CD14-positive monocyte (primary cell): ENCODE measurements around the gene CXCR3. TPM values are rescaled to one million over a fixed set of nuclear protein-coding genes. Genes with fewer than 3 reads are reported as not detected.
"Not testable (repeated sequence)": the region's sequence is repeated elsewhere in the genome, so short reads cannot be mapped to it uniquely, and the experiment has no call there.

ENCODE experiments used
- DNase-seq, 3 donors: peaks; one replicate each; pipeline ENCODE4 v3.0.0-alpha.2; 2011 to 2022
- H2AFZ ChIP-seq: 2 replicates; pipeline ENCODE4 v1.6.0; 2012; ENCODE audit warnings: mild to moderate bottlenecking, low read depth, low read length, inconsistent platforms; ENCODE audit not compliant: insufficient read depth, poor library complexity, severe bottlenecking
- H3K27ac ChIP-seq, 2 donors: 1 replicate in 1 of 2; 2 replicates in 1 of 2; pipeline ENCODE4 v1.5.1; 2012 to 2013; ENCODE audit warnings: low read length in 2 of 2, control low read depth in 1 of 2, inconsistent platforms in 1 of 2, low read depth in 1 of 2, mild to moderate bottlenecking in 1 of 2
- H3K27me3 ChIP-seq, 2 donors: one replicate each; pipeline versions ENCODE4 v1.6.0 to v1.6.1; 2011 to 2013; ENCODE audit warnings: low read length in 2 of 2; ENCODE audit not compliant: control insufficient read depth in 2 of 2, insufficient read depth in 2 of 2
- H3K36me3 ChIP-seq, 2 donors: replicated peaks in 1 of 2; 1 replicate in 1 of 2; 2 replicates in 1 of 2; pipeline versions ENCODE4 v1.5.1 to v1.6.1; 2012 to 2013; ENCODE audit warnings: low read length in 2 of 2, control low read depth in 1 of 2, inconsistent platforms in 1 of 2, mild to moderate bottlenecking in 1 of 2; ENCODE audit not compliant: insufficient read depth in 2 of 2, control insufficient read depth in 1 of 2
- H3K4me1 ChIP-seq, 2 donors: 1 replicate in 1 of 2; 2 replicates in 1 of 2; pipeline versions ENCODE4 v1.5.1 to v1.6.1; 2012 to 2013; ENCODE audit warnings: low read length in 2 of 2, control low read depth in 1 of 2, inconsistent platforms in 1 of 2, mild to moderate bottlenecking in 1 of 2, moderate library complexity in 1 of 2; ENCODE audit not compliant: insufficient read depth in 2 of 2, control insufficient read depth in 1 of 2
- H3K4me2 ChIP-seq: replicated peaks from 2 replicates; pipeline ENCODE3; 2012; ENCODE audit warnings: low read length, moderate library complexity, mild to moderate bottlenecking; ENCODE audit not compliant: poor library complexity, severe bottlenecking; ENCODE audit errors: extremely low read depth
- H3K4me3 ChIP-seq, 3 experiments: fragments of 200-600 bp in 1 of 3; sonication (generic) in 1 of 3; replicated peaks in 1 of 3; 1 replicate in 2 of 3; 2 replicates in 1 of 3; pipeline ENCODE4 v1.5.1; 2011 to 2013; ENCODE audit warnings: low read length in 3 of 3, mild to moderate bottlenecking in 3 of 3, control low read depth in 2 of 3, low read depth in 2 of 3, inconsistent platforms in 1 of 3, moderate library complexity in 1 of 3
- H3K79me2 ChIP-seq: 2 replicates; pipeline ENCODE4 v1.6.0; 2012; ENCODE audit warnings: mild to moderate bottlenecking, control low read depth, inconsistent platforms, low read length, moderate library complexity; ENCODE audit not compliant: insufficient read depth
- H3K9ac ChIP-seq: 2 replicates; pipeline ENCODE4 v1.6.0; 2017; ENCODE audit warnings: low read length, mild to moderate bottlenecking; ENCODE audit not compliant: insufficient read depth, poor library complexity, severe bottlenecking
- H3K9me3 ChIP-seq, 2 donors: replicated peaks in 1 of 2; 1 replicate in 1 of 2; 2 replicates in 1 of 2; pipeline versions ENCODE4 v1.5.1 to v1.6.1; 2012 to 2013; ENCODE audit warnings: low read length in 2 of 2, control low read depth in 1 of 2; ENCODE audit not compliant: control insufficient read depth in 1 of 2, insufficient read depth in 1 of 2
- H4K20me1 ChIP-seq: 2 replicates; pipeline ENCODE4 v1.6.0; 2012; ENCODE audit warnings: mild to moderate bottlenecking, low read length, control low read depth, moderate library complexity; ENCODE audit not compliant: insufficient read depth
- H3K27ac Mint-ChIP-seq, 7 donors: one replicate each; pipeline ENCODE4 v1.8.0; 2020; ENCODE audit warnings: mild to moderate bottlenecking in 7 of 7, mixed read lengths in 7 of 7, moderate library complexity in 6 of 7, inconsistent platforms in 2 of 7
- H3K27me3 Mint-ChIP-seq, 3 donors: one replicate each; pipeline ENCODE4 v1.8.0; 2021 to 2022; ENCODE audit warnings: low read depth in 3 of 3, mild to moderate bottlenecking in 3 of 3, mixed read lengths in 3 of 3, moderate library complexity in 3 of 3, inconsistent platforms in 1 of 3
- H3K36me3 Mint-ChIP-seq, 2 donors: one replicate each; pipeline ENCODE4 v1.8.0; 2020; ENCODE audit warnings: mixed read lengths in 2 of 2, inconsistent platforms in 1 of 2, mild to moderate bottlenecking in 1 of 2
- H3K4me1 Mint-ChIP-seq: one replicate; pipeline ENCODE4 v1.8.0; 2020; ENCODE audit warnings: mild to moderate bottlenecking, mixed read lengths
- H3K4me3 Mint-ChIP-seq, 2 donors: one replicate each; pipeline ENCODE4 v1.8.0; 2020; ENCODE audit warnings: mild to moderate bottlenecking in 2 of 2, mixed read lengths in 2 of 2, moderate library complexity in 1 of 2
- H3K9me3 Mint-ChIP-seq, 7 donors: one replicate each; pipeline ENCODE4 v1.8.0; 2020 to 2022; ENCODE audit warnings: mixed read lengths in 7 of 7, mild to moderate bottlenecking in 6 of 7, moderate library complexity in 6 of 7, inconsistent platforms in 2 of 7
- WGBS: methylation state at CpG from one replicate; pipeline ENCODE4 v1.1.5; 2013; ENCODE audit warnings: missing lambda C conversion rate; ENCODE audit not compliant: insufficient coverage; 5-methylcytosine and 5-hydroxymethylcytosine counted together
- intact Hi-C, 2 donors: fragments of 100-400 bp; cut with micrococcal nuclease; formaldehyde crosslinking; loops; one replicate each; pipeline versions ENCODE4 v1.15.0 to v1.15.1; 2023
- polyA plus RNA-seq, 3 donors: library from polyadenylated mRNA; depleted of rRNA in 1 of 3; unstranded in 2 of 3; stranded (reverse) in 1 of 3; fragments of 300-500 nt in 2 of 3; fragments of >200 nt in 1 of 3; fragmentation: Illumina TruSeq in 2 of 3; gene quantifications; 1 replicate in 2 of 3; 2 replicates in 1 of 3; pipeline ENCODE4 v1.2.3, GENCODE V29; 2012 to 2021
- TF ChIP-seq, protein P1 (sequence below): fragments of 200-600 bp; IDR thresholded peaks from one replicate; pipeline ENCODE4 v1.8.0; 2022; ENCODE audit warnings: antibody characterized with exemption, mild to moderate bottlenecking

CXCR3 gene
- polyA plus RNA-seq, 3 donors, result 0.04 to 0.14 (median 0.10) TPM

DNA sequence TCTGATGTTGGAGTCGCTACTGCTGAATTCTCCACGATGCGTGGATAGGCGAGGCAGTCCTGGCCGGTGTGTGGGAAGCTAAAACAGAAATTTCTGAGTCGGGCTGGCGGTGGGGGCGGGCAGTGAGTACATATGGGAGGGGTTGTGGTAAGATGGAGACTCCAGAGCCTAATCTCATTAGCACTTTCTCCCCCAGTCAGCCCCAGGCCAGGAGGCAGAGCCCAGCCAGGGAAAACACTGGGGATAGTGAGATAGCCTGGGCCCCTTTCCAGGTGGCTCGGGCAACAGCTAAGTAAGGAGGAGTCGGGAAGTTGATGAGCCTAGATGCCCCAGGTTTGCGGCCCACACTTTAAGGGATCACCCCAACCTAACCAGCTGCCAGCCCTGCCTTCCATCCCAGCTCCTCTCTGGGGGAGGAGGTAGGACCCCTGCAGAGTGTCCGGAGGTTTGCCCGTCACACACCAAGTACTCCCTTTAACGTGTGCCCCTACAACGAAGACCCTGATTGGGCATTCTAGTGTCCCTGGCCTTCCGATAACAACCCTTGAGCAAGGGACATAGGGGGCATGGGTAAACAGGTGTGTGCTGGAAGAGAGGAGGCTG is 46.7 kb upstream of the CXCR3 start:
- Histone ChIP-seq H3K9ac (no peak overlapping the region), H3K4me2 (no peak overlapping the region), H3K9me3 (no peaks in the 10 kb centered on the region), H3K27me3 (no peaks in the 10 kb centered on the region), H3K4me3 (no peak overlapping the region), H3K27ac (no peak overlapping the region), H3K4me1 (no peaks in the 10 kb centered on the region), H3K79me2 (no peaks in the 10 kb centered on the region), H4K20me1 (no peaks in the 10 kb centered on the region), H3K36me3 (no peaks in the 10 kb centered on the region), H2AFZ (no peak overlapping the region)
- Mint-ChIP-seq H3K27ac (no peak overlapping the region), H3K36me3 (no peaks in the 10 kb centered on the region), H3K4me3 (no peak overlapping the region), H3K27me3 (peaks cover 3 to 21% (median 18%) of the 10 kb centered on the region in 3 donors), H3K4me1 (peaks cover 8% of the 10 kb centered on the region), H3K9me3 (no peaks in the 10 kb centered on the region)
- DNase-seq, result no peak
- intact Hi-C loops, result no loop called here
- TF ChIP-seq, protein P1, sequence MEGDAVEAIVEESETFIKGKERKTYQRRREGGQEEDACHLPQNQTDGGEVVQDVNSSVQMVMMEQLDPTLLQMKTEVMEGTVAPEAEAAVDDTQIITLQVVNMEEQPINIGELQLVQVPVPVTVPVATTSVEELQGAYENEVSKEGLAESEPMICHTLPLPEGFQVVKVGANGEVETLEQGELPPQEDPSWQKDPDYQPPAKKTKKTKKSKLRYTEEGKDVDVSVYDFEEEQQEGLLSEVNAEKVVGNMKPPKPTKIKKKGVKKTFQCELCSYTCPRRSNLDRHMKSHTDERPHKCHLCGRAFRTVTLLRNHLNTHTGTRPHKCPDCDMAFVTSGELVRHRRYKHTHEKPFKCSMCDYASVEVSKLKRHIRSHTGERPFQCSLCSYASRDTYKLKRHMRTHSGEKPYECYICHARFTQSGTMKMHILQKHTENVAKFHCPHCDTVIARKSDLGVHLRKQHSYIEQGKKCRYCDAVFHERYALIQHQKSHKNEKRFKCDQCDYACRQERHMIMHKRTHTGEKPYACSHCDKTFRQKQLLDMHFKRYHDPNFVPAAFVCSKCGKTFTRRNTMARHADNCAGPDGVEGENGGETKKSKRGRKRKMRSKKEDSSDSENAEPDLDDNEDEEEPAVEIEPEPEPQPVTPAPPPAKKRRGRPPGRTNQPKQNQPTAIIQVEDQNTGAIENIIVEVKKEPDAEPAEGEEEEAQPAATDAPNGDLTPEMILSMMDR, result no peak
- 94% methylated on average over 6 of the region's 16 CpGs for WGBS

DNA sequence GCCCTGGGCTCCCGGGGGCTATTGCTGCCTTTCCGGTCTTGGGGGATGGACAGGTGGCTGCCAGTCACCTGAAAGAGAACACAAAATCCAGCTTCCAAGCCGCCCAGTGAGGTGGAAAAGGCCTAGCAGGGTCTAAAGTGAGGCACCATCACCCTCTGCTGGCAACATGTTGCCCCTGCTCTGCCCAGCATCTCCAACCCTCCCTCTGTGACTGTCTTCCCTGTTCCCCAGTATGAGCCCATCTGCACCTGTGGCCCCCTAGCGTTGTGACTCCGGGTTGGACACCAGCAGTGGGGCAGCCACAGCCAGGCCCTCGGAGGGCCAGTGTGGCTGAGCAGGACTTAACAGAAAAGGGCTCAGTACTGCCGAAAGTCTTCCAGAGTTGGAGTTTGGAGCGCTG is 45.9 kb upstream of the CXCR3 start:
- H3K27me3 ChIP-seq, intact Hi-C loops, H3K4me3 ChIP-seq, H3K9me3 Mint-ChIP-seq, H3K79me2 ChIP-seq, H3K4me3 Mint-ChIP-seq, H3K36me3 Mint-ChIP-seq, H3K4me1 Mint-ChIP-seq, H4K20me1 ChIP-seq, H3K36me3 ChIP-seq, H3K27ac Mint-ChIP-seq, H3K9me3 ChIP-seq, H3K4me2 ChIP-seq, DNase-seq, H2AFZ ChIP-seq, H3K9ac ChIP-seq, H3K27ac ChIP-seq, H3K4me1 ChIP-seq: not testable (repeated sequence)
- H3K27me3 Mint-ChIP-seq, result peaks cover 5 to 21% (median 19%) of the 10 kb centered on the region in 3 donors
- WGBS, result no CpG with 5 or more reads among the region's 8 CpGs

DNA sequence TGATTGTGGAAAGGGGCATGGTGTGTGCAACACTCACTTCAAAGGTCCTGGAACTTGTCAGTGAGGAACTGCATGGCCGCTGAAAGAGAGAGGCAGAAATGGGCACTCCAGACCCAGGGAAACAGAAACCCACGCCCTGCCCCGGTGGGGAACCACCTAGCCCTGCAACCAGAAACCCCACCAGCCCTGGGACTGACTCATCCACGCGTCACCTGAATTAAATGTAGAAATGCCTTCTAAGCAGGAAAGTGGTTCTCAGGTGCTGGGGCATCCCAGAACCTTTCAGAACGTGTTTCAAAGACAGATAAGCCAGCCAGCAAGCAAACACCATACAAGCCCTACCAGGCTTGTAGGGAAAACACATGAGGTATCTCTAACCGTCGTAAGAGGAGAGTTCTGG is 44.9 kb upstream of the CXCR3 start:
- H3K4me3 ChIP-seq, H2AFZ ChIP-seq, H3K79me2 ChIP-seq, H3K9ac ChIP-seq, H4K20me1 ChIP-seq, H3K4me3 Mint-ChIP-seq, H3K27me3 ChIP-seq, H3K36me3 ChIP-seq, DNase-seq, H3K9me3 Mint-ChIP-seq, H3K36me3 Mint-ChIP-seq, H3K4me1 Mint-ChIP-seq, H3K4me2 ChIP-seq, H3K9me3 ChIP-seq, H3K4me1 ChIP-seq, H3K27ac ChIP-seq, intact Hi-C loops: not testable (repeated sequence)
- H3K27ac Mint-ChIP-seq, result peak overlapping the region in 1 of 7 donors; percentile 17
- H3K27me3 Mint-ChIP-seq, result peaks cover 5 to 21% (median 16%) of the 10 kb centered on the region in 3 donors
- WGBS, result 100% methylated on average over 2 of the region's 8 CpGs

DNA sequence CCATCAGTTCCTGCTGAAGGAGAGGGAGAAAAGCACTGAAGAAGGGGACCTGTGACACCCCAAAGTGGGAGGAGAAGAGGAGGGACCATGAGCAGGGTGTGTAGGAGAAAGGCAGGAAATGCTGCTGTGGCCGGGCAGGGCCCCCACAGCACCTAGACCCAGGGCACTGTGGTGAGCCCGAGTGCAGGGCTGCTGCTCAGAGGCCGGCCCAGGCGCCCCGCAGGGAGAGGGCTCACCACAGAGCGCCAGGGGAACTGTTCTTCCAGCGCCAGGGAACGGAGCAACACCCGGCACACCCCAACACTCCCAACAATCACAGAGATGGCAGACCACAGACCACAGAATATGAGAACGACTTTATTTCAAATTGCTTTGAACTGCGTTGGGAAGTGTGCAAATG is 44.3 kb upstream of the CXCR3 start:
- H3K79me2 ChIP-seq, H3K4me1 ChIP-seq, H3K9me3 Mint-ChIP-seq, H3K27me3 ChIP-seq, H2AFZ ChIP-seq, H3K36me3 Mint-ChIP-seq, DNase-seq, intact Hi-C loops, H3K36me3 ChIP-seq, H3K4me1 Mint-ChIP-seq, H3K9me3 ChIP-seq, H3K27ac ChIP-seq, H3K4me3 ChIP-seq, H3K27ac Mint-ChIP-seq, H3K4me2 ChIP-seq, H3K9ac ChIP-seq, H4K20me1 ChIP-seq: not testable (repeated sequence)
- peak overlapping the region in 1 of 2 donors; percentile 57 for H3K4me3 Mint-ChIP-seq
- 0% methylated on average over 6 of the region's 11 CpGs for WGBS
- peaks cover 5 to 21% (median 14%) of the 10 kb centered on the region in 3 donors for H3K27me3 Mint-ChIP-seq
